Stimulated activated CD4-positive, alpha-beta T cell treated with anti-CD3 and anti-CD28 coated beads, TNF-alpha, amount 100 ng/mL, for 48 hours (primary cell): ENCODE data around the gene POLA1.

Source experiments
- DNase-seq, 3 donors: peaks; one replicate each; pipeline ENCODE4 v3.0.0-alpha.2; 2020; ENCODE audit warnings: low read depth in 3 of 3

POLA1 gene

GRCh38 chrX:24876530-24877287 is 183.0 kb downstream of the POLA1 start:
- no peak for DNase-seq

- DNase-seq, result no peak
Measured at GRCh38 chrX:24877288-24877664, 183.6 kb downstream of the POLA1 start.

DNA sequence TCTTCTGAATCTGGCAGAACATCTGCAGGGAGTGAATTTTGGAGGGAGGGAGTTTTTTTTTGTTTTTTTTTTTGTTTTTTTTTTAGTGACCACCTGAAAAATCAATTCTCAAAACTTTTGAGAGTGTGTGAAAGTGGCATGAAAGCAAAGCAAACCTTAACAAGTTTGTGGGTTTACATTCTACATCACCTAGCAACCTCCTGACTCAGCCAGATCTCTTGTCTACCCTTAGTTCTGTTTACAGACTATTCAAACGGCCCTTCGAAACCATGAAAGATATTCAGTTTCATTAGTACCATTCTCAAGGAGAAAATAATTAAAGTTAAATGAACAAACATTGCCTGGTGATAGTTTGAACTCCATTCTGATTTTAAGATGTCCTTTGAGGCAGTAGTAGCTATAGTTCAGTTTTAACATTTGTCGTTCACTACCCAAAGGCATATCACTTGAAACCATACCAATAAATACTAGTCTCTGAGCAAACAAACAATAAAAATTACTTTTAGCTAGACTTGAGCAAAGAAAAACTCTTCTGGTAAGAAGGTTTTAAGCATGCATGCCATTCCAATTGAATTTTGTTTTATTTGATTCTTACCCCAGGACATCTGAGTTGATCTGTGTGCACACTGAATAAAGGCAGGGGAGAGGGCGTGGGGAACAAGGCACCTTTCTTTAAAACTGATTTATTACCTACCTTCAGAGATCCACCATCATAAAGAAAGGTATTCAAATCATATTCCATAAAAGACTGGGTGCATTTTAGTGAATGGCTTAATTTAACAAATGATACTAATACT is 184.3 kb downstream of the POLA1 start:
- DNase-seq, result no peak

DNA sequence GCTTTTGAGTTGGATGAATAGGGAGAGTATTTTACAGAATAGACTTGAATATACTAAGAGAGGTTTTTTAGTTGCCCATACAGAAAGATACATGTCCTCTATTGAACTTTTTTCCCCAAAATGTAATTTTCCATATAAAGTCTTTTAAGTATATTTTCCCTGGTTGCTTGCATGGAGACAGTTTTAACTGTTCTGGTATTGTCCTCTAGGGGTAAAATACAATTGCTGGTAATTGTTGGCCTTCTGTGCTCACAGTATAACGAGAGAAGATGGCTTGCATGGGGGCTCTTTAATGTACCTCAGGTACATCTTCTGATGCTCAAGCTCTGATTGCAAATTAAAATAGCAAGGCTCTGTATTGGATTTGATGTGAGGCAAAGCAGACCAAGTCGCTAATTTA is 186.0 kb downstream of the POLA1 start:
- DNase-seq, result no peak

DNA sequence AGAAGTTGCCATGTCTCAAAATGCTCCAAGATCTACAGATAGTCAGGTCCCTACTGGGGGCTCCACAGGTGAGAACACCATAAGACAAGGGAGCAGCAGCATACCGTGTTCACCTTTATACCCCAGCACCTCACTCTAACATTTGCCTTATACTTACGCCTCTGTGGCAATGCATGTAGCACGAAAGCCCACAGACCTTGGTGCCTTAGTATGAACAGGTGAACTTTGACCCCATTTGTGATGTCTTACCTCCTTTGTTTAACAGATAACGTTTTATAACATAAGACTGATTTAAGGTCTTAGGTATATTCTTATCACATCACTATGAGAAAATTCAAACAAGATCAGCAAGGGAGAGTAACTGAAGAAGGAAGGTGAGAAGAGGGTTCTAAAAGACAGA is 193.2 kb downstream of the POLA1 start:
- DNase-seq, result no peak

DNA sequence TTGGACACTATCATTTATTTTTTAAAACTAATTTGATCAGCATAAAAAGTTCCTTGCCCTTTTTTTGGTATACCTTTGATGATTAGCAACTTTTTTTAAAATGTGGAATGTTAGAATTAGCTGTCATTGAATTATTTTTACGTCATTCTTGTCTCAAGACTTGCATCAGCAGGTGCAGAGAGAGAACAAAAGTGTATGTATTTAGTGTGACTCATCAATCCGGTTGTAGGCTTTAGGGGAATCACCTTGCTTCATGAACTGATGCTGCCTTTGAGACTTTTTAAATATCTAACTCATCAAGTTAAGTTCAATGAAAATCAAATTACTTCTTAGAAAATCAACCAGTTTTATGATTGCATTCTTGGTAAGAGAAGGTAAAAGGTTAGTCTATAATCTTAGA is 197.0 kb downstream of the POLA1 start:
- no peak for DNase-seq

DNA sequence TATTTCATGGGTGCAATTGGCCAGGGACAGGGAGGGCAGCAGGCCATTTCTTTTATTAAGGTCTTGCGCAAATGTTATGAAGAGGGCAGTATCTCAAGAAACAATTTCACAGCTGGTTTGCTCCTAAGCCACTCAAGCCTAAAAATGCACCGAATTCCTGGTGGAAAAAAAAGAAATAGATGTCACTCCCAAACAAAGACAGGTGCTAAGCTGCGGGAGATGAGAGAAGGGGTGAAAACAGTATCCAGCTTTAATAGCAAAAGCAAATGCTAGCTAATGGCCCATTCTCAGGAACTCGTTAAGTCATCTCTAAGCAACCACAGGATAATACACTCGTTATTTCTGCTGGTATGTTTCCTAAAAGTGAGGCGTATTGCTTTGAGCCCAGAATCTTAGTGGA is 205.7 kb downstream of the POLA1 start:
- no peak for DNase-seq

GRCh38 chrX:24900234-24900633 is 206.5 kb downstream of the POLA1 start:
- DNase-seq, result no peak

DNA sequence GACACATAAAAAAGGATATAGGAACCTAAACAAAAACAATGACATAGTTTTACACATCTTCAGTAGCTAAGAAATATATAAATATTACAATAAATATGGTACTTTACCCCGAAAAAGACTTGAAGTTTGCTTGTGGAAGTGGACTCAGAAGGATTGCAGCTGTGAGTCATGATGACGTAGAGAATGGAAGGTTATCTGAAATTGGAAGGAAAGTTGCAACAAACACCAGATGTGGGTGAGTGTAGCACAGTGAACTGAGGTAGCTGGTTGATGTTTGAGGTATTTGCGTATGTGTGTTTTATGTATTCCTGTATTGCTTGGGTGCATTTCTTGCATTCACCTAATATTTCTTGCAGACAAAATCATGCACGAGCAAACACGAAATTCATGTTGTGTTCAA is 209.1 kb downstream of the POLA1 start:
- no peak for DNase-seq

DNA sequence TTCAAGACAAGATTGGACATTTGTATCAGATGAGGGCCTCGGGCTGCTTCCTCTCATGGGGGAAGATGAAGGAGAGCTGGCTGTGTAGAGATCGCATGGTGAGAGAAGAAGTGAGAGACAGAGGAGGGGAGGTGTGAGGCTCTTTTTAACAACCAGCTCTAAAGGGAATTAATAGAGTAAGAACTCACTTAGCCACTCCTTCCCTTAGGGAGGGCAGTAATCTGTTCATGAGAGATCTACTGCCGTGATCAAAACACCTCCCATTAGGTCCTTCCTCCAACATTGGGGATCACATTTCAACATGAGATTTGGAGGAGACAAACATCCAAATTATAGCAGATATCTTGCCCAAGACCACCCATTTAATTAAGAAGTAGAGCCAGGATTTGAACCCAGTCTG is 225.0 kb downstream of the POLA1 start:
- no peak for DNase-seq

DNA sequence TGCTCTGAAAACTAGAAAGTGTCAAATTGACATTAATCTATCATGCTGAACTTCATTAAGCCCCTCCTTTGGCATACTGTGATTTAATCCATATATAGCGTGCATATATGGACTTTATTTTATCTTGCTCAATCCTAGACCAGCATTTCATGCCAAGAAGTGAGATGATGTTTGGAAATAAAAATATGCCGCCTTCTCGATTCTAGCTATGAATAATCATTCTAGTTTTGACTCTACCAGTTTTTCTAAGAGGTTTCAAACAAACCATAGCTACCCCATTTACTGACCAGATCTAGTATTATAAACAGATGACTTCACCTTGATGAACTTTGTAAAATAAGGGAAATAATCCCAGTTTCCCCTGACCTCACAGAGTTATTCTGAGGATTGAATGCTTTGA is 227.1 kb downstream of the POLA1 start:
- DNase-seq, result no peak

GRCh38 chrX:24925430-24925829 is 231.7 kb downstream of the POLA1 start:
- DNase-seq, result no peak

- DNase-seq, result no peak
Measured at GRCh38 chrX:24927372-24927771, 233.7 kb downstream of the POLA1 start.

DNA sequence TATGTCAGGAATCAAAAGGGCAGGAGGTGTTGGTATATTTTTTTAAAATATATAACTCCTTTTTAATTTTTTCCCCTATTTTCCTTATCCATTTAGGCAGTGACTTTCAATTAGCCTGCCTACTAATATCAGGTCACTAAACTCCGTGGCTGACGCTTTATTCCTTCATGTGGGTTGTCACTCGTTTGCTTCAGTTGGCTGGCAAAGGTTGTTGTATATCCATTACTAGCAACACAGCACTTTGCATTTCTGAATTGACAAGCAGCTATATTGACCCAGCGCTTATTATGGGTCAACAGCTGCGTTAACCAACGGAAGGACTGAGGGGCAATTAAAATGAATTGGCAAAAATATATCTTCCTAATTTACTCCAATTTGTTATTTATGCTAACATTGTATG is 234.4 kb downstream of the POLA1 start:
- DNase-seq, result no peak

DNA sequence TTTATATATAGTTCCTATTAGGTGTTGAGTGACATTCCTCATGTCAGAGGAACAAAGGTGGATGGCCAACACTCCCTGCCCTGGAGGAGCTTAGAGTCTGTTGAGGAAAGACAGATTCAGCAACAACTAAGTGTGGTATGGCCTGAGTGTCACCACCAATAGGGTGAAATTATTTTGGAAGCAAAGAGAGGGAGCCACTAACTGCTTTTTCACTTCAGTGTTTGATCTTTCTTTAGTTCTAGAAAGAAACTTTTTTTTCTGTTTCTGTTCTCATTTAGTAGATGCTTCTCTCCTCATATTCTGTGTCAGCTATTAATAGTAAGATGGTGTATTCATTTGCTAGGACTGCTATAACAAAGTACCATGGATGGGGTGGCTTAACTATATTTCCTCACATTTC is 240.6 kb downstream of the POLA1 start:
- no peak for DNase-seq

DNA sequence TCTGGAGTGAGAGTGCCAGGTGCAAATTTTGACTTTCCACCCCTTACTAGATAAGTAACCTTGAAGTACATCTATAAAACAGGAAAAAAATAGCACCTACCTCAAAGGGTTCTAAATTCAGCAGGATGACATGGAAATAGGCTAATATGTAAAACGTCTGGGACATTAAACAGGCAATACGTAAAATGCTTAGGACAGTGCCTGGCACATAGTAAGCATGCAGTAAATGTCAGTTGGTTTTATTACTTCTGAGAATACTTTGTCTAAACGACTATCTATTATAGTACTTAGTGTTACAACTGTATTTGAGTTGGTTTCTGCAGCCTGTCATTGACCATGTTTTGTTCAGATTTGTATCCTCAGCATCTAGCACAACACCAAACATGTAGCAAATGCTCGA is 251.3 kb downstream of the POLA1 start:
- DNase-seq, result no peak

GRCh38 chrX:24946369-24946768 is 252.7 kb downstream of the POLA1 start:
- no peak for DNase-seq

DNA sequence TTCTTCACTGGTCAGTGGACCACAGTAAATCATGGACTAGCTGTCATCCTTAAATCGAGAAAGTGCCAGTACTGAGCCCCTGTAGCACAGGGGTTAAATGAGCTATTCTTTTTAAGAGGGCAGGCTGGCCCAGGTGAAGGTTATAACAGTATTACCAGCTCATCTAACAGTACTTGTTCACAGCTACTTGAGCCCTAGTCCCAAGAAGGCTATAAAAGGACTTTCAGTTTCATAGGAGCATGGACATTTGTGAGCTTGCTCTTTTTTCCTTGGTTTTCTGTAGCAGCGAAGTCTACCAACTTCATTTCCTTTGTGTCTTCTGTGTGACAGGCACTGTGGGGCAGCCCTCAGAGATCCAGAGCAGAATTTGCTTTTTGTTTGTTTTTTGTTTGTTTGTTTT is 261.0 kb downstream of the POLA1 start:
- DNase-seq, result no peak

DNA sequence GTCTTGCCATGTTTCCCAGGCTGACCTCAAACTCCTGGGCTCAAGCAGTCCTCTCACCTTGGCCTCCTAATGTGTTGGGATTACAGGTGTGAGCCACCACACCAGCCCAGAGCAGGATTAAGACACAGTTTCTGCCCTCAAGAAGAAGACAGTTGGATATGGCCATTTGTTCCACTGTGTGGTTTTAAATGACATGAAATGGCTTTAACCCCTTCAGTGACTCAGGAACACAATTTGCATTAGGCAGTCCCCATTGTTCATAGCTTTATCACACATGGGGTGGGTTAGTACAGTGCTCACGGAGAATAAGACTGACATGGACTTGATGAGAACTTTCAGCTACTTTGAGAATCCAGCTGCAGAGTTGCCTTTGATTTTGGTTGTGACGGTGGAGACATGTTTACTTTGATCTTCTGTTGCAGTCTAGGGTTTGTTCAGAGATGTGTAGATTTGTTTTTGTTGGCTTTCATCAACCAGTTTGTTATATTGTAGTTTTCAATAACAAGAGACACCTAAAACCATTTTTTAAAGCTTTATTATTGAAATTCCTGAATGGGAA is 261.7 kb downstream of the POLA1 start:
- DNase-seq, result no peak

- no peak for DNase-seq
Measured at GRCh38 chrX:24956828-24957227, 263.1 kb downstream of the POLA1 start.

DNA sequence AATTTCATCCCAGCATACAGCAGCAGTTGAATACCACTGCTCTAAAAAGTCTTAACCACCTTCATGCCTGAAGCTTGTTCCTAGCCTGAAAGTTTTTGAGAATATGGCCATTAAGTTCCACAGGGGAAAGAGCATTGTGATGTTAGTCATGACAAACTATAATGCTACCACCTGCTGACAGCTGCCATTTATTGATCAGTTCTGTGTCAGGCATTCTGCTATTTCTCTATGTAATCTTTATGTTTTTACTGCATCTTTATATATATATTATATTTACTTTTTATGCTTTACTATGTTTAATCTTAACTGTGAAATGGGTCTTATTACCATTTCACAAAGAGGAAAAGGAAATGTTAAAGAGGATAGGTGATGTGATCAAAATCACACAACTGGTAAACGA is 268.1 kb downstream of the POLA1 start:
- DNase-seq, result no peak

DNA sequence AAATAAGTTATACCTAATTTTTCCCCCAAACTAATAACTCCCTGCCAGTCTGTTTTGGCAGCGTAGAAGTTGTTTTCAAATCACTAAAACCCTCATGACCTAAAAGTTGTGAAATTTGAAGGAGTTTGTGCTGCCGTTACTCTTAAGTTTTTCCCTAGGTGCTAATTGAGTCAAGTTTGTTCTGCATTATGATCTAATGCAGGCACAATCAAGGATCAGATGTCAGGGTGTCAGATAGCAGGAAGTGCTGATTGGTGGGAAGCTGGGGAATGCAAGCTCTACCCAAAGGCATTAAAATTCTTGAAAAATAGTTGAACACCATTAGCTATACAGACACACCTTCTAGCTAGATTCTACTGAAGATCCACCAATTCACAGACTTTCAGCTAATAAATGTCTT is 270.1 kb downstream of the POLA1 start:
- no peak for DNase-seq

GRCh38 chrX:24965372-24965771 is 271.7 kb downstream of the POLA1 start:
- DNase-seq, result no peak
